PFSK-1 (cell line): ENCODE results near the gene ODF2.

Experiments
- FOXP2 ChIP-seq: optimal IDR thresholded peaks from 2 replicates; pipeline ENCODE3; 2011; ENCODE audit warnings: borderline replicate concordance, control low read depth, inconsistent platforms; ENCODE audit not compliant: insufficient read depth; ENCODE audit errors: extremely low read length, extremely low read depth
- POLR2AphosphoS5 ChIP-seq: IDR thresholded peaks from 2 replicates; pipeline ENCODE4 v1.6.1; 2012; ENCODE audit warnings: low read depth, mild to moderate bottlenecking, control low read depth, low read length, moderate library complexity
- SIN3A ChIP-seq: IDR thresholded peaks from 2 replicates; pipeline ENCODE4 v1.6.1; 2012; ENCODE audit warnings: mild to moderate bottlenecking, low read length, moderate library complexity, borderline replicate concordance; ENCODE audit not compliant: insufficient read depth
- TAF1 ChIP-seq: IDR thresholded peaks from 2 replicates; pipeline ENCODE4 v1.6.1; 2012; ENCODE audit warnings: low read length, control low read depth, borderline replicate concordance; ENCODE audit not compliant: insufficient read depth
- TF ChIP-seq, protein P1 (sequence below), 2 experiments: IDR thresholded peaks; 2 replicates each; pipeline versions ENCODE4 v1.6.1 to v1.8.0; 2011 to 2012; ENCODE audit warnings: low read depth in 2 of 2, low read length in 2 of 2, control low read depth in 1 of 2, inconsistent platforms in 1 of 2, mild to moderate bottlenecking in 1 of 2, moderate library complexity in 1 of 2; ENCODE audit not compliant: insufficient read depth in 1 of 2

The ODF2 gene

DNA sequence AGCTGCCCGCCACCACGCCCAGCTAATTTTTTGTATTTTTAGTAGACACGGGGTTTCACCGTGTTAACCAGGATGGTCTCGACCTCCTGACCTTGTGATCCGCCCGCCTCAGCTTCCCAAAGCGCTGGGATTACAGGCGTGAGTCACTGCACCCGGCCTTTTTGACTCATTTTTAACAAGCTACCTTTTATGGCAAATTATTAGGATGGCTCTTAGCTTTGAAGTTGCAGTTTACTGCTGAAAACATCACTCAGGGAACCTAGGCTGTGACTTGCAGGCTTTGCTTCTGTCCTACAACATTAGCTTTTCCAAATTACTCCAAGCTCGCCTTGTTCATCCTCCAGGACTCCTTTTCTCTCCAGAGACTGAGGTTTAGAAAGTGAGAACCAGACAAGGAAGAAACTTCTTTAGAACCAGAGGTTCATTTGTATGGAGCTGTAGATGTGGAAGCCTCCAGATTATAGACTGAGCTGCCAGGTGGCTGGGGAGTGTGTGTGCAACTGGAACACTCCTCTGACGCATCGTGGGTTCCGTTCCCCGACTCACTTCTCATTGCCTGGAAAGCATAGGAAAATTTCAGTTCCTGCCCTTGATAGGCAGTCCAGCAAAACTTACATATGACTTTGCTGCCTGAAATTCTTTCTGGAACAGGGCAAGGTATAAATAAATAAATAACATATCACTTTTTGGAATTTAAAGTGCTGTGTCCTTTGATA lies 72.8 kb downstream of the ODF2 start:
- TF ChIP-seq TAF1 (no peak), SIN3A (no peak), FOXP2 (no peak), POLR2AphosphoS5 (no peak)
- TF ChIP-seq, protein P1, sequence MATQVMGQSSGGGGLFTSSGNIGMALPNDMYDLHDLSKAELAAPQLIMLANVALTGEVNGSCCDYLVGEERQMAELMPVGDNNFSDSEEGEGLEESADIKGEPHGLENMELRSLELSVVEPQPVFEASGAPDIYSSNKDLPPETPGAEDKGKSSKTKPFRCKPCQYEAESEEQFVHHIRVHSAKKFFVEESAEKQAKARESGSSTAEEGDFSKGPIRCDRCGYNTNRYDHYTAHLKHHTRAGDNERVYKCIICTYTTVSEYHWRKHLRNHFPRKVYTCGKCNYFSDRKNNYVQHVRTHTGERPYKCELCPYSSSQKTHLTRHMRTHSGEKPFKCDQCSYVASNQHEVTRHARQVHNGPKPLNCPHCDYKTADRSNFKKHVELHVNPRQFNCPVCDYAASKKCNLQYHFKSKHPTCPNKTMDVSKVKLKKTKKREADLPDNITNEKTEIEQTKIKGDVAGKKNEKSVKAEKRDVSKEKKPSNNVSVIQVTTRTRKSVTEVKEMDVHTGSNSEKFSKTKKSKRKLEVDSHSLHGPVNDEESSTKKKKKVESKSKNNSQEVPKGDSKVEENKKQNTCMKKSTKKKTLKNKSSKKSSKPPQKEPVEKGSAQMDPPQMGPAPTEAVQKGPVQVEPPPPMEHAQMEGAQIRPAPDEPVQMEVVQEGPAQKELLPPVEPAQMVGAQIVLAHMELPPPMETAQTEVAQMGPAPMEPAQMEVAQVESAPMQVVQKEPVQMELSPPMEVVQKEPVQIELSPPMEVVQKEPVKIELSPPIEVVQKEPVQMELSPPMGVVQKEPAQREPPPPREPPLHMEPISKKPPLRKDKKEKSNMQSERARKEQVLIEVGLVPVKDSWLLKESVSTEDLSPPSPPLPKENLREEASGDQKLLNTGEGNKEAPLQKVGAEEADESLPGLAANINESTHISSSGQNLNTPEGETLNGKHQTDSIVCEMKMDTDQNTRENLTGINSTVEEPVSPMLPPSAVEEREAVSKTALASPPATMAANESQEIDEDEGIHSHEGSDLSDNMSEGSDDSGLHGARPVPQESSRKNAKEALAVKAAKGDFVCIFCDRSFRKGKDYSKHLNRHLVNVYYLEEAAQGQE (IDR thresholded peaks at IDR 0.05; ENCODE audit: insufficient read depth in 1 of 2, low read depth in 2 of 2, low read length in 2 of 2): no peak

DNA sequence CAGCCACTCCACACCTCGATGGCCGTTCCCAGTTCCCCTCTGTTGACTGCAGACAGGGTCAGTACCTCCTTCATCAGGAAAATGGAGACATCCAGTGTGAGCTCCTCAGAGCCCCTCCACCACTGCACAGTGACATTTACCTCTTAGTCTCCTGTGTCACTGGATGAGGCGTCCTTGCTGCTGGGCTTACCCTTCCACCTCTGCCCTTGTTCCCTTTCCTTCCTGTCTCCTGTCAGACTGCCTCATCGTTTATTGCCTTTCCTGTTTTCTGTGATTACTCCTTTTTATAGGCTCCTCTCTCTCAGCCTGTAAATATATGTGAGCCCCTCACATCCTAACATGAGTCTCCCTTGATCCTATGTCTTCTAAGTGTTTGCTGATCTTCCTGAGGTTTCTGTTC lies 73.4 kb downstream of the ODF2 start:
- TF ChIP-seq FOXP2 (no peak), TAF1 (no peak), SIN3A (no peak), POLR2AphosphoS5 (no peak)
- TF ChIP-seq, protein P1 (IDR thresholded peaks at IDR 0.05; ENCODE audit: insufficient read depth in 1 of 2, low read depth in 2 of 2, low read length in 2 of 2): no peak

DNA sequence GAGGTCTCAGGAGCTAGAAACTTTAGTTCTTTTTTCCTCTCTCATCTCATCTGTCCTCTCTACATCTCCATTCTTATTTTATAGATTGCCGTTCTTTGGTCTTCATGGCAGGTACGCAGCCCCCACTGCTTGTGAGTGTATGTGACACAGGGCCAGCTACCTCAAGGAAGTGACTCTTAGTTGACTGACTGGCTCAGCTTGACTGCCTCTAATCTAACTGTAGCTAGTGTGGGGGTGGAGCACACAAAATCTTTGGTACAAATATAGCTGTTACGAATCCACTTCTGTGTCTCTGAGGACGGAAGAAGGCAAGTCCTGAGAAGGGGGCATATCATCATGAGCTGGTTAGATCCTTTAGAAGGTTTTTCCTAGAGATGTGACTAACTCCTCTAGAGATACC lies 76.8 kb downstream of the ODF2 start:
- TF ChIP-seq POLR2AphosphoS5 (no peak), FOXP2 (no peak), SIN3A (no peak), TAF1 (no peak)
- TF ChIP-seq, protein P1 (IDR thresholded peaks at IDR 0.05; ENCODE audit: insufficient read depth in 1 of 2, low read depth in 2 of 2, low read length in 2 of 2): no peak

DNA sequence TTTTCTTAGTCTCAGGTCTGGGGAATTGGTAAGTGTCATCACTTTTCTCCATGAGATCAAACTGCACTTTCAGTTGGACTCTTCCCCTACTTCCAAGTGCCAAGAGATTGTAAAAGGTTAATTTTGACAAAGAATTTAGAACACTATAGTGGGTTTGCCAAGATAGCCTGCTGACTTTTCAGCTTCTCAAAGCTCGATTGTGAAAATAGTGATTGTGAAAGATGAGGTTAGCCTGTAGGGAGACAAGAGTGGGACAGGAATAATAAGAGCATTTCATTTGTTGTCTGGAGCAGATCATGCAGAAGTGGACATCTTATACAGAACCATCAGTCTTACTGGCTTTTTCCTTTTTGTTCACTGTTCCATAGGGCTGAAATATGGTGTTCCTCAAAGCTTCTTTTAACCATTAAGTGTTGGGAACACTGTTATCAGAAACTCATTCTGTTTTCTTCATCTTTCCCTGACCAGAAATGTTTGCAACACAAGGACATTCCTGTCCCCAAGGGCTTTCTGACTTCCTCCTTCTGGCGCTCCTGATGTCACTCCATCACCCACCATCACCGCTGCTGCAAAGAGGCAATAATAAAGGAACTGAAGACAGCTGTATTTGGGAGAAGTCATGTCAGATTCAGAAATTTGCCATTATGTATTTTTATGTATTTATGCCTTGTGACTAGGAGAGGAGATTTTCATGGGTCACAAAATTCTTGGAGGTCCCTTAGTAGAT lies 85.0 kb downstream of the ODF2 start:
- TF ChIP-seq TAF1 (no peak), FOXP2 (no peak), SIN3A (no peak), POLR2AphosphoS5 (no peak)
- TF ChIP-seq, protein P1 (IDR thresholded peaks at IDR 0.05; ENCODE audit: insufficient read depth in 1 of 2, low read depth in 2 of 2, low read length in 2 of 2): no peak
